ENCODE results near the gene KITLG. TPM values are rescaled to one million over a fixed set of nuclear protein-coding genes. Genes with fewer than 3 reads are reported as not detected.
"Not testable (repeated sequence)": the region's sequence is repeated elsewhere in the genome, so short reads cannot be mapped to it uniquely, and the experiment has no call there.

The KITLG gene
- total RNA-seq, 1 experiment from 2014 or later: 11.7 TPM

DNA sequence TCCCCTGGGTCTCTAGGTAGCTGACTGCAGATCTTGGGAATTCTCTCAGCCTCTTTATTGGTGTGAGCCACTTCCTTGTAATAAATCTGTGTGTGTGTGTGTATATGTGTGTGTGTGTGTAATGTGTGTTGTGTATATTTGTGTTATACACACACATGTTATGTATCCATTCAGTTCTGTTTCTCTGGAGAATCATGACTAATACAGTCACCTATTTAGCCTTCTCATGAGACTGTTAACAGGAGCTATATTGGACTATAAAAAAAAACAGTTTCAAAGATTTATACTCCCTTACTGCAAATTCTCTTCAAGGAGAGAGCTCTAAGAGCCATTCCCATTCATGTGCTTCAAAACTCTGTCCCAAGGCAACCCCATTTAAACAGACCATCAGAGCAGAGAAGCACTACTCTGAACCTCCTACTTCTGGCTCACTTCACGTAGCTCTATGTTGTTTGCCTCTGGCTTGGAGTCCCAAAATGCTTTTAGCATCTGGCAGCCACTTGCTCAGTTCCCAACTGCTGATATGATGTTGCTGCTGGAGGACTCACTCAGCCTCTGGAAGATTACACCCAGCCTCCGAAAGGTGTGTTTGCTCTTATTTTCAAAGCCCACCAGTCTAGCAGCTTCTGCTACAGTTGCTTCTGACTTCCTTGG is 48.7 kb upstream of the KITLG start:
- no peak overlapping the region for H2BK5ac ChIP-seq (ENCODE audit: insufficient read length, low read length)
- TF ChIP-seq, protein P1, sequence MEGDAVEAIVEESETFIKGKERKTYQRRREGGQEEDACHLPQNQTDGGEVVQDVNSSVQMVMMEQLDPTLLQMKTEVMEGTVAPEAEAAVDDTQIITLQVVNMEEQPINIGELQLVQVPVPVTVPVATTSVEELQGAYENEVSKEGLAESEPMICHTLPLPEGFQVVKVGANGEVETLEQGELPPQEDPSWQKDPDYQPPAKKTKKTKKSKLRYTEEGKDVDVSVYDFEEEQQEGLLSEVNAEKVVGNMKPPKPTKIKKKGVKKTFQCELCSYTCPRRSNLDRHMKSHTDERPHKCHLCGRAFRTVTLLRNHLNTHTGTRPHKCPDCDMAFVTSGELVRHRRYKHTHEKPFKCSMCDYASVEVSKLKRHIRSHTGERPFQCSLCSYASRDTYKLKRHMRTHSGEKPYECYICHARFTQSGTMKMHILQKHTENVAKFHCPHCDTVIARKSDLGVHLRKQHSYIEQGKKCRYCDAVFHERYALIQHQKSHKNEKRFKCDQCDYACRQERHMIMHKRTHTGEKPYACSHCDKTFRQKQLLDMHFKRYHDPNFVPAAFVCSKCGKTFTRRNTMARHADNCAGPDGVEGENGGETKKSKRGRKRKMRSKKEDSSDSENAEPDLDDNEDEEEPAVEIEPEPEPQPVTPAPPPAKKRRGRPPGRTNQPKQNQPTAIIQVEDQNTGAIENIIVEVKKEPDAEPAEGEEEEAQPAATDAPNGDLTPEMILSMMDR (conservative IDR thresholded peaks at IDR 0.05): no peak
- no peak overlapping the region for H3K56ac ChIP-seq (ENCODE audit: insufficient read length, low read depth, low read length)
- no peak overlapping the region for H3K4me2 ChIP-seq (ENCODE audit: insufficient read depth, insufficient read length, low read length)
- no peak overlapping the region for H3K9ac ChIP-seq (ENCODE audit: extremely low read depth, insufficient read length, low read length)
- no peak overlapping the region for H3K27ac ChIP-seq (ENCODE audit: insufficient read length, low read depth, low read length)
- no peaks in the 10 kb centered on the region for H3K27me3 Mint-ChIP-seq (ENCODE audit: low read depth)
- WGBS (ENCODE audit: extremely low coverage, insufficient read length, low lambda C conversion rate): no CpG with 5 or more reads among the region's 2 CpGs
- no peaks in the 10 kb centered on the region for H3K79me2 ChIP-seq (ENCODE audit: insufficient read depth, low read length)
- peak overlapping the region; percentile 30 for H2BK12ac ChIP-seq (ENCODE audit: insufficient read length, low read depth, low read length)
- no peak for DNase-seq
- H3K4me3 Mint-ChIP-seq: no peak overlapping the region
- no peak overlapping the region for H3K14ac ChIP-seq (ENCODE audit: insufficient read depth, low read length)
- peak overlapping the region in 2 of 3 experiments; percentile 13 to 75; a peak in 3 of 7 replicates for H3K27ac Mint-ChIP-seq
- no peaks in the 10 kb centered on the region for H3K23me2 ChIP-seq (ENCODE audit: insufficient read length, low read depth, low read length, poor library complexity, severe bottlenecking)
- no peaks in the 10 kb centered on the region for H3K9me3 ChIP-seq (ENCODE audit: control insufficient read depth, low read depth, low read length)
- no peak overlapping the region for H4K91ac ChIP-seq (ENCODE audit: insufficient read length, low read depth, low read length)
- H4K20me1 ChIP-seq (ENCODE audit: control insufficient read depth, insufficient read depth, insufficient read length): no peaks in the 10 kb centered on the region
- H2BK20ac ChIP-seq (ENCODE audit: low read depth, low read length, poor library complexity, severe bottlenecking): no peak overlapping the region
- no peaks in the 10 kb centered on the region for H3K27me3 ChIP-seq (ENCODE audit: insufficient read depth, low read length)
- H3K4me1 Mint-ChIP-seq: peaks cover 10 to 15% of the 10 kb centered on the region in 2 experiments
- H2AK5ac ChIP-seq (ENCODE audit: insufficient read length, low read length): no peak overlapping the region
- no peaks in the 10 kb centered on the region; a peak in 1 of 7 replicates for H3K36me3 Mint-ChIP-seq (ENCODE audit: insufficient read depth in 1 of 3, low read depth in 3 of 3)
- H3K79me1 ChIP-seq (ENCODE audit: insufficient read depth, low read depth, low read length, poor library complexity, severe bottlenecking): no peaks in the 10 kb centered on the region
- H4K8ac ChIP-seq (replicated peaks; ENCODE audit: insufficient read length, low read depth, low read length): no peak overlapping the region
- H3T11ph ChIP-seq (ENCODE audit: low read length): no peak overlapping the region
- no peak overlapping the region for H4K5ac ChIP-seq (ENCODE audit: insufficient read length, low read depth, low read length)
- no peak overlapping the region for H3K4ac ChIP-seq (ENCODE audit: low read depth, low read length)
- H3K18ac ChIP-seq (ENCODE audit: insufficient read length, low read depth, low read length): no peak overlapping the region
- H2AFZ ChIP-seq (ENCODE audit: low read length): no peak overlapping the region
- no peak overlapping the region for H2BK120ac ChIP-seq (ENCODE audit: low read depth, low read length, poor library complexity, severe bottlenecking)
- H3K9me3 Mint-ChIP-seq: no peaks in the 10 kb centered on the region
- H2BK15ac ChIP-seq (ENCODE audit: low read depth, low read length): no peak overlapping the region
- H3K4me1 ChIP-seq (ENCODE audit: insufficient read depth, low read length): no peaks in the 10 kb centered on the region
- no peak overlapping the region for H3K23ac ChIP-seq (ENCODE audit: insufficient read length, low read depth, low read length)

DNA sequence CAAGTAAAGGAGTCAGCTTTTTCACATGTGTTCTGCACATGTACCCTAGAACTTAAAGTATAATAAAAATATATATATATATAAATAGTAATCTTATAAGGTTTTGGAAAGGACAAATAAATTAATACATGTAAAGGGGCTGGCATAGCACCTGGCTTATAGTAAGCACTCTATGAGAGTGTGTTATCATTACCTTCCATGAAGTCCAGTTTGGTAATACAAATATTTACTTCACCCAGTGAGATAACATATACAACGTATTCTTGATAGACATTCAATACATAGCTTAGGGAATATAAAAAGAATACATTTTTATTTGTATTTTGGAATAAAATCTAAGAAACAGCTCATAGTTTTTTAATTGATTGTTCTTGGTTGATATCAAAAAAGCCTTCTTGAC is 47.8 kb upstream of the KITLG start:
- H4K20me1 ChIP-seq (ENCODE audit: control insufficient read depth, insufficient read depth, insufficient read length); H3K27me3 ChIP-seq (ENCODE audit: insufficient read depth, low read length); H3K79me2 ChIP-seq (ENCODE audit: insufficient read depth, low read length); H2BK15ac ChIP-seq (ENCODE audit: low read depth, low read length); H3K27ac Mint-ChIP-seq; H3K79me1 ChIP-seq (ENCODE audit: insufficient read depth, low read depth, low read length, poor library complexity, severe bottlenecking); DNase-seq; H3K9me3 Mint-ChIP-seq; H3K23me2 ChIP-seq (ENCODE audit: insufficient read length, low read depth, low read length, poor library complexity, severe bottlenecking); H3K9me3 ChIP-seq (ENCODE audit: control insufficient read depth, low read depth, low read length); H4K5ac ChIP-seq (ENCODE audit: insufficient read length, low read depth, low read length); H2BK12ac ChIP-seq (ENCODE audit: insufficient read length, low read depth, low read length); H2AFZ ChIP-seq (ENCODE audit: low read length); H3T11ph ChIP-seq (ENCODE audit: low read length); H3K4ac ChIP-seq (ENCODE audit: low read depth, low read length); H2BK120ac ChIP-seq (ENCODE audit: low read depth, low read length, poor library complexity, severe bottlenecking); H3K23ac ChIP-seq (ENCODE audit: insufficient read length, low read depth, low read length); H2BK20ac ChIP-seq (ENCODE audit: low read depth, low read length, poor library complexity, severe bottlenecking); H2BK5ac ChIP-seq (ENCODE audit: insufficient read length, low read length); H3K36me3 Mint-ChIP-seq (ENCODE audit: insufficient read depth in 1 of 3, low read depth in 3 of 3); H3K4me2 ChIP-seq (ENCODE audit: insufficient read depth, insufficient read length, low read length); H3K9ac ChIP-seq (ENCODE audit: extremely low read depth, insufficient read length, low read length); H4K91ac ChIP-seq (ENCODE audit: insufficient read length, low read depth, low read length); H3K27me3 Mint-ChIP-seq (ENCODE audit: low read depth); H3K4me1 ChIP-seq (ENCODE audit: insufficient read depth, low read length); H3K14ac ChIP-seq (ENCODE audit: insufficient read depth, low read length); H3K18ac ChIP-seq (ENCODE audit: insufficient read length, low read depth, low read length); H3K4me3 Mint-ChIP-seq; H2AK5ac ChIP-seq (ENCODE audit: insufficient read length, low read length); H3K27ac ChIP-seq (ENCODE audit: insufficient read length, low read depth, low read length); H3K56ac ChIP-seq (ENCODE audit: insufficient read length, low read depth, low read length); H4K8ac ChIP-seq (replicated peaks; ENCODE audit: insufficient read length, low read depth, low read length): not testable (repeated sequence)
- peaks cover 18 to 23% of the 10 kb centered on the region in 2 experiments for H3K4me1 Mint-ChIP-seq
- WGBS (ENCODE audit: extremely low coverage, insufficient read length, low lambda C conversion rate): no CpG with 5 or more reads among the region's 1 CpG

Measured in H9 (cell line).